Natural killer cell treated with Interleukin-12 subunit alpha and Interleukin-12 subunit beta and Interleukin-15 and Interleukin-18, amount 100 ng/mL, for 72 hours (primary cell): ENCODE measurements around the gene CADPS. TPM values are rescaled to one million over a fixed set of nuclear protein-coding genes. Genes with fewer than 3 reads are reported as not detected.

Source experiments
- ATAC-seq, 2 donors: fragments of 150-1000 bp; cut with Tn5 transposase in 1 of 2; sonication (Bioruptor Pico), chemical (Tn5 transposase) in 1 of 2; 2 replicates each; pipeline ENCODE4 v1.10.0; 2021
- DNase-seq: peaks from one replicate; pipeline ENCODE4 v3.0.0; 2022; ENCODE audit warnings: low spot score
- H3K27ac Mint-ChIP-seq, 2 donors: 1 replicate in 1 of 2; 2 replicates in 1 of 2; pipeline ENCODE4 v1.8.0; 2022; ENCODE audit warnings: mixed read lengths in 2 of 2, mild to moderate bottlenecking in 1 of 2, moderate library complexity in 1 of 2
- H3K27me3 Mint-ChIP-seq, 2 donors: 1 replicate in 1 of 2; 2 replicates in 1 of 2; pipeline ENCODE4 v1.8.0; 2022; ENCODE audit warnings: mixed read lengths in 2 of 2
- H3K36me3 Mint-ChIP-seq: one replicate; pipeline ENCODE4 v1.8.0; 2022; ENCODE audit warnings: mixed read lengths
- H3K4me1 Mint-ChIP-seq, 2 donors: 1 replicate in 1 of 2; 2 replicates in 1 of 2; pipeline ENCODE4 v1.8.0; 2022; ENCODE audit warnings: low read depth in 2 of 2, mixed read lengths in 2 of 2, mild to moderate bottlenecking in 1 of 2
- H3K4me3 Mint-ChIP-seq: one replicate; pipeline ENCODE4 v1.8.0; 2022; ENCODE audit warnings: mixed read lengths
- H3K9me3 Mint-ChIP-seq: 2 replicates; pipeline ENCODE4 v1.8.0; 2022; ENCODE audit warnings: mixed read lengths
- total RNA-seq, 2 donors: library from RNA; stranded (reverse); gene quantifications; one replicate each; pipeline ENCODE4 v1.2.3, GENCODE V29; 2022

The CADPS gene
- total RNA-seq, 2 donors from 2014 or later = not detected

GRCh38 chr3:62574266-62574898 lies 300.8 kb downstream of the CADPS start:
- peaks cover 13% of the 10 kb centered on the region for H3K9me3 Mint-ChIP-seq
- H3K27me3 Mint-ChIP-seq = no peaks in the 10 kb centered on the region
- ATAC-seq (no peak), DNase-seq (no peak)
- H3K27ac Mint-ChIP-seq = no peak overlapping the region
- H3K36me3 Mint-ChIP-seq = peaks cover 10% of the 10 kb centered on the region
- H3K4me3 Mint-ChIP-seq = no peak overlapping the region
- H3K4me1 Mint-ChIP-seq = no peaks in the 10 kb centered on the region

GRCh38 chr3:62571916-62572315 lies 303.3 kb downstream of the CADPS start:
- Mint-ChIP-seq H3K4me3 (no peak overlapping the region), H3K36me3 (no peaks in the 10 kb centered on the region), H3K27me3 (no peaks in the 10 kb centered on the region), H3K9me3 (peaks cover 4% of the 10 kb centered on the region), H3K4me1 (no peaks in the 10 kb centered on the region), H3K27ac (no peak overlapping the region)
- ATAC-seq = no peak
- DNase-seq = no peak

- H3K4me3 Mint-ChIP-seq = no peak overlapping the region
- H3K4me1 Mint-ChIP-seq = no peaks in the 10 kb centered on the region
- DNase-seq (no peak), ATAC-seq (no peak)
- H3K27ac Mint-ChIP-seq = no peak overlapping the region
- H3K36me3 Mint-ChIP-seq = no peaks in the 10 kb centered on the region
- H3K9me3 Mint-ChIP-seq = peaks cover 4% of the 10 kb centered on the region
- H3K27me3 Mint-ChIP-seq = no peaks in the 10 kb centered on the region
Measured at GRCh38 chr3:62570888-62571287, 304.3 kb downstream of the CADPS start.

- ATAC-seq (no peak), DNase-seq (no peak)
- Mint-ChIP-seq H3K27me3 (no peaks in the 10 kb centered on the region), H3K27ac (no peak overlapping the region), H3K4me1 (no peaks in the 10 kb centered on the region), H3K36me3 (no peaks in the 10 kb centered on the region), H3K4me3 (no peak overlapping the region), H3K9me3 (peaks cover 4% of the 10 kb centered on the region)
Measured at GRCh38 chr3:62569609-62570008, 305.6 kb downstream of the CADPS start.

GRCh38 chr3:62567097-62568021 lies 307.9 kb downstream of the CADPS start:
- Mint-ChIP-seq H3K4me3 (no peak overlapping the region), H3K9me3 (no peaks in the 10 kb centered on the region), H3K36me3 (no peaks in the 10 kb centered on the region), H3K27ac (no peak overlapping the region), H3K27me3 (no peaks in the 10 kb centered on the region), H3K4me1 (no peaks in the 10 kb centered on the region)
- DNase-seq = no peak
- no peak for ATAC-seq

- Mint-ChIP-seq H3K27me3 (no peaks in the 10 kb centered on the region), H3K9me3 (no peaks in the 10 kb centered on the region), H3K27ac (no peak overlapping the region), H3K36me3 (no peaks in the 10 kb centered on the region), H3K4me3 (no peak overlapping the region), H3K4me1 (no peaks in the 10 kb centered on the region)
- DNase-seq = no peak
- ATAC-seq = no peak
Measured at GRCh38 chr3:62566022-62566557, 309.1 kb downstream of the CADPS start.

- Mint-ChIP-seq H3K4me1 (no peaks in the 10 kb centered on the region), H3K9me3 (no peaks in the 10 kb centered on the region), H3K4me3 (no peak overlapping the region), H3K27ac (no peak overlapping the region), H3K36me3 (no peaks in the 10 kb centered on the region), H3K27me3 (no peaks in the 10 kb centered on the region)
- DNase-seq (no peak), ATAC-seq (no peak)
Measured at GRCh38 chr3:62562596-62562995, 312.6 kb downstream of the CADPS start.

GRCh38 chr3:62562017-62562416 lies 313.2 kb downstream of the CADPS start:
- Mint-ChIP-seq H3K4me1 (no peaks in the 10 kb centered on the region), H3K27ac (no peak overlapping the region), H3K36me3 (no peaks in the 10 kb centered on the region), H3K4me3 (no peak overlapping the region), H3K9me3 (no peaks in the 10 kb centered on the region), H3K27me3 (no peaks in the 10 kb centered on the region)
- DNase-seq (no peak), ATAC-seq (no peak)

GRCh38 chr3:62559831-62560445 lies 315.3 kb downstream of the CADPS start:
- no peak overlapping the region for H3K4me3 Mint-ChIP-seq

GRCh38 chr3:62558549-62559112 lies 316.6 kb downstream of the CADPS start:
- H3K9me3 Mint-ChIP-seq = peaks cover under 1% of the 10 kb centered on the region
- DNase-seq (no peak), ATAC-seq (no peak)
- H3K27me3 Mint-ChIP-seq = no peaks in the 10 kb centered on the region
- no peaks in the 10 kb centered on the region for H3K4me1 Mint-ChIP-seq
- H3K27ac Mint-ChIP-seq = no peak overlapping the region
- no peak overlapping the region for H3K4me3 Mint-ChIP-seq
- H3K36me3 Mint-ChIP-seq = no peaks in the 10 kb centered on the region

More at GRCh38 chr3:62559831-62560445, 315.3 kb downstream of the CADPS start:
- Mint-ChIP-seq H3K27ac (no peak overlapping the region), H3K4me1 (no peaks in the 10 kb centered on the region), H3K27me3 (no peaks in the 10 kb centered on the region), H3K9me3 (no peaks in the 10 kb centered on the region), H3K36me3 (no peaks in the 10 kb centered on the region)
- ATAC-seq (no peak), DNase-seq (no peak)

GRCh38 chr3:62557983-62558382 lies 317.2 kb downstream of the CADPS start:
- H3K27ac Mint-ChIP-seq = no peak overlapping the region
- ATAC-seq = no peak
- peaks cover 4% of the 10 kb centered on the region for H3K9me3 Mint-ChIP-seq
- H3K4me1 Mint-ChIP-seq = no peaks in the 10 kb centered on the region
- no peaks in the 10 kb centered on the region for H3K27me3 Mint-ChIP-seq
- H3K4me3 Mint-ChIP-seq = no peak overlapping the region
- DNase-seq = no peak
- no peaks in the 10 kb centered on the region for H3K36me3 Mint-ChIP-seq

- Mint-ChIP-seq H3K4me1 (no peaks in the 10 kb centered on the region), H3K4me3 (no peak overlapping the region), H3K27me3 (no peaks in the 10 kb centered on the region), H3K9me3 (peaks cover 4% of the 10 kb centered on the region), H3K27ac (no peak overlapping the region), H3K36me3 (no peaks in the 10 kb centered on the region)
- DNase-seq = no peak
- no peak for ATAC-seq
Measured at GRCh38 chr3:62557450-62557849, 317.8 kb downstream of the CADPS start.

GRCh38 chr3:62556121-62556815 lies 318.9 kb downstream of the CADPS start:
- Mint-ChIP-seq H3K36me3 (peaks cover 6% of the 10 kb centered on the region), H3K27me3 (no peaks in the 10 kb centered on the region), H3K4me3 (no peak overlapping the region), H3K4me1 (no peaks in the 10 kb centered on the region), H3K9me3 (peaks cover 8% of the 10 kb centered on the region), H3K27ac (no peak overlapping the region)
- DNase-seq (no peak), ATAC-seq (no peak)
